Panc1 (cell line): Measurements from ENCODE around the gene SLIT3. TPM values are rescaled to one million over a fixed set of nuclear protein-coding genes. Genes with fewer than 3 reads are reported as not detected.

Experiments
- ATAC-seq: fragments of 200-7000 bp; cut with Tn5 transposase; 2 replicates; pipeline ENCODE4 v1.9.1; 2020; ENCODE audit warnings: mild to moderate bottlenecking, moderate library complexity
- BruUV-seq: library from RNA; stranded (reverse); fragments of 400-500 nt; replicated peaks from 2 replicates; lab custom pipeline; 2021; lab: Mats Ljungman, UMichigan
- CTCF ChIA-PET: fragments of 300-600 bp; sonication (Branson Sonifier 250); formaldehyde crosslinking; loops from one replicate; lab custom pipeline; 2022; ENCODE audit warnings: antibody characterized with exemption; lab: Charles Lee
- POLR2A ChIA-PET: fragments of 300-600 bp; sonication (Branson Sonifier 250); formaldehyde crosslinking; loops from one replicate; lab custom pipeline; 2022; ENCODE audit warnings: antibody characterized with exemption; lab: Charles Lee
- DNase-seq: peaks from one replicate; pipeline ENCODE4 v3.0.0-alpha.2; 2010; ENCODE audit warnings: low read depth, low spot score
- H3K27ac ChIP-seq: 2 replicates; pipeline ENCODE4 v1.5.1; 2011; ENCODE audit warnings: mild to moderate bottlenecking, low read length, inconsistent platforms
- H3K27me3 ChIP-seq: fragments of 200-500 bp; sonication (Bioruptor generic); 2 replicates; pipeline ENCODE4 v1.6.0; 2014; ENCODE audit warnings: low read length, inconsistent platforms; ENCODE audit not compliant: control insufficient read depth, insufficient read depth
- H3K36me3 ChIP-seq: fragments of 200-500 bp; sonication (Bioruptor generic); 2 replicates; pipeline ENCODE4 v1.5.1; 2014; ENCODE audit warnings: inconsistent platforms, mild to moderate bottlenecking, low read length, moderate library complexity; ENCODE audit not compliant: control insufficient read depth, insufficient read depth
- H3K4me1 ChIP-seq: 2 replicates; pipeline ENCODE4 v1.5.1; 2011; ENCODE audit warnings: inconsistent platforms, mild to moderate bottlenecking, low read length, moderate library complexity; ENCODE audit not compliant: control insufficient read depth, insufficient read depth
- H3K4me3 ChIP-seq, 2 experiments: 2 replicates each; pipeline ENCODE4 v1.5.1; 2011 to 2012; ENCODE audit warnings: low read depth in 2 of 2, low read length in 2 of 2, mild to moderate bottlenecking in 2 of 2, inconsistent platforms in 1 of 2, moderate library complexity in 1 of 2
- H3K9me3 ChIP-seq: fragments of 200-500 bp; sonication (Bioruptor generic); 2 replicates; pipeline ENCODE4 v1.5.1; 2014; ENCODE audit warnings: low read depth, mild to moderate bottlenecking, inconsistent platforms, low read length, moderate library complexity; ENCODE audit not compliant: control insufficient read depth, insufficient read depth
- CTCF ChIP-seq: fragments of 450-650 bp; IDR thresholded peaks from 2 replicates; pipeline ENCODE4 v1.5.1; 2017; ENCODE audit warnings: mild to moderate bottlenecking
- POLR2AphosphoS5 ChIP-seq: IDR thresholded peaks from 2 replicates; pipeline ENCODE4 v1.6.1; 2012; ENCODE audit warnings: mild to moderate bottlenecking, low read depth, low read length, moderate library complexity
- REST ChIP-seq, 2 experiments: IDR thresholded peaks; 2 replicates each; pipeline ENCODE4 v1.6.1; 2011 to 2012; ENCODE audit warnings: low read depth in 2 of 2, control low read depth in 1 of 2, low read length in 1 of 2, mild to moderate bottlenecking in 1 of 2, moderate library complexity in 1 of 2; ENCODE audit not compliant: insufficient read depth in 1 of 2
- SIN3A ChIP-seq: IDR thresholded peaks from 2 replicates; pipeline ENCODE4 v1.6.1; 2012; ENCODE audit warnings: low read depth, mild to moderate bottlenecking, low read length, moderate library complexity, borderline replicate concordance; ENCODE audit not compliant: insufficient read depth
- TCF7L2 ChIP-seq: IDR thresholded peaks from 2 replicates; pipeline ENCODE4 v1.6.1; 2011; ENCODE audit warnings: mild to moderate bottlenecking, low read depth, low read length, inconsistent platforms
- in situ Hi-C: cut with HindIII; loops from 2 replicates; pipeline ENCODE4 v1.10.0; 2016; ENCODE audit warnings: low sequenced_read_pairs, low pct_unique_long_range_greater_than_20kb
- intact Hi-C: fragments of 100-400 bp; cut with micrococcal nuclease; formaldehyde crosslinking; loops from one replicate; pipeline ENCODE4 v1.10.0; 2022; ENCODE audit not compliant: unreplicated experiment
- total RNA-seq: library from RNA; stranded (reverse); gene quantifications from one replicate; pipeline ENCODE4 v1.2.1, GENCODE V29; 2021; ENCODE audit not compliant: unreplicated experiment

SLIT3 gene
- total RNA-seq, 1 experiment from 2014 or later = 26.4 TPM

- BruUV-seq = no TSS peak
- TF ChIP-seq SIN3A = no peak
- TF ChIP-seq POLR2AphosphoS5 = no peak
- no peak for TF ChIP-seq REST (IDR thresholded peaks at IDR 0.05; ENCODE audit: insufficient read depth in 1 of 2, low read depth in 2 of 2, low read length in 1 of 2)
- DNase-seq (no peak), ATAC-seq (no peak)
- intact Hi-C loops (no loop called here), in situ Hi-C loops (no loop called here)
- CTCF ChIA-PET = no interaction called here
- Histone ChIP-seq H3K27ac (no peak overlapping the region), H3K27me3 (no peaks in the 10 kb centered on the region), H3K4me1 (no peaks in the 10 kb centered on the region), H3K4me3 (no peak overlapping the region), H3K36me3 (no peaks in the 10 kb centered on the region), H3K9me3 (no peaks in the 10 kb centered on the region)
- POLR2A ChIA-PET = no interaction called here
Observed at GRCh38 chr5:168658394-168658793, 642.5 kb downstream of the SLIT3 start.

GRCh38 chr5:168656633-168657032 is 644.3 kb downstream of the SLIT3 start:
- no TSS peak for BruUV-seq
- H3K27ac ChIP-seq = no peak overlapping the region
- no peaks in the 10 kb centered on the region for H3K9me3 ChIP-seq
- intact Hi-C loops (no loop called here), in situ Hi-C loops (no loop called here)
- TF ChIP-seq CTCF = no peak
- no peak for TF ChIP-seq REST (IDR thresholded peaks at IDR 0.05; ENCODE audit: insufficient read depth in 1 of 2, low read depth in 2 of 2, low read length in 1 of 2)
- no peak for TF ChIP-seq POLR2AphosphoS5
- no peak for TF ChIP-seq SIN3A
- TF ChIP-seq TCF7L2 = no peak
- no peaks in the 10 kb centered on the region for H3K27me3 ChIP-seq
- H3K4me1 ChIP-seq = no peaks in the 10 kb centered on the region
- ChIA-PET POLR2A (no interaction called here), CTCF (no interaction called here)
- no peak overlapping the region for H3K4me3 ChIP-seq
- no peaks in the 10 kb centered on the region for H3K36me3 ChIP-seq
- no peak for ATAC-seq
- DNase-seq = no peak
